GM21447 (cell line): Measurements from ENCODE around the gene LINC01488.

ENCODE experiments used
- ATAC-seq: cut with Tn5 transposase; IDR thresholded peaks from one replicate; pipeline ENCODE4 v1.9.1; 2021; ENCODE audit not compliant: unreplicated experiment

The LINC01488 gene

GRCh38 chr11:69541501-69542313, 60.2 kb downstream of the LINC01488 start:
- no peak for ATAC-seq

DNA sequence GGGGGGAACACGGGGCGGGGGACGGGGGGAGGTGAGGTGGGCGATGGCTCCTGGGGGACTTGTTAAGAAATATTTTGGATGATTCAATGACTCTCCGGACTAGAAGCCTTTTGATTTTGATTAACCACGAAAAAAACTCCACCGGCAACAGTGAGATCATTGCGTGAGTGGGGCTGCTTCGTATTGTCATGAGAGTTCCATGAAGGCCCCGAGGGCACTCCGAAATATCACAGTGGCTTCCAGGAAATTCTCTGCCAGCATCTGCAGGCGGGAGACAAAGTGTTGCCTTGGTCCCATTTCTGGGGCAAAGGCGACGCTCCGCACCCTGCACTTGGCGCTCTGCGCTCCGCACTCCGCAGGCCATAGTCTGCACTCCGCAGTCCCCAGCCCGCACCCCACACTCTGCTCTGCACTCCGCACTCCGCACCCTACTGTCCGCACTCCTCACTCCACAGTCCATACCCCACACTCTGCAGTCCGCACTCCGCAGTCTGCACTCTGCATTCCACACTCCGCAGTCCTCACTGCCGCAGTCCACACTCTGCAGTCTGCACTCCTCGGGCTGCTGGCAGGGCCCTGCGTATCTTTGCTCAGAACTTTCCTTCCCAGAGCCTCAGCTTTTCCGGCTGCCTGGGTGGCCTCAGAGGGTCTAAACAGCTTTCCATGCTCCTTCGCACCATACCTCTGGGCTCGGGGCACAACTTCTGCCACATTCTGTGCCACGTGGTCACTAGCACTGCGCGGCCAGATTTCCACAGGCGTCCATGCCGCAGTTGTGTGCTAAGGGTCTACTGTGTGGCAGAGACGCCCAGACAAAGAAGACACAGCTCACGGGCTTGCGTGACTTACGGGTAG, 61.1 kb downstream of the LINC01488 start:
- ATAC-seq = no peak
